IMR-90 (cell line): ENCODE data around the gene CDRT4. TPM values are rescaled to one million over a fixed set of nuclear protein-coding genes. Genes with fewer than 3 reads are reported as not detected.

ENCODE experiments used
- ATAC-seq: fragments of 200-7000 bp; cut with Tn5 transposase; 2 replicates; pipeline ENCODE4 v1.9.1; 2020; ENCODE audit warnings: low read depth, mild to moderate bottlenecking, moderate library complexity
- BruUV-seq: library from RNA; stranded (reverse); fragments of 400-500 nt; replicated peaks from 2 replicates; lab custom pipeline; 2021; lab: Mats Ljungman, UMichigan
- CTCF ChIA-PET: fragments of 300-600 bp; formaldehyde crosslinking; extraction: SDS; loops from one replicate; lab custom pipeline; 2021; ENCODE audit warnings: antibody characterized with exemption; lab: Yijun Ruan, JAX
- POLR2A ChIA-PET: fragments of 300-600 bp; sonication (Branson Sonifier 250); formaldehyde crosslinking; loops from one replicate; lab custom pipeline; 2022; ENCODE audit warnings: antibody characterized with exemption; ENCODE audit not compliant: unreplicated experiment; lab: Charles Lee
- DNase-seq: peaks from one replicate; pipeline ENCODE4 v3.0.0; 2013
- H2AFZ ChIP-seq: replicated peaks from 2 replicates; pipeline ENCODE3; 2013; ENCODE audit warnings: low read length, mild to moderate bottlenecking; ENCODE audit not compliant: poor library complexity
- H2AK5ac ChIP-seq: 2 replicates; pipeline ENCODE4 v1.6.1; 2013; ENCODE audit warnings: low read depth, low read length, inconsistent platforms
- H2AK9ac ChIP-seq: replicated peaks from 2 replicates; pipeline ENCODE3; 2013; ENCODE audit warnings: mild to moderate bottlenecking, low read depth, low read length, moderate library complexity; ENCODE audit not compliant: poor library complexity
- H2BK120ac ChIP-seq: 2 replicates; pipeline ENCODE4 v1.6.1; 2013; ENCODE audit warnings: low read depth, low read length, inconsistent platforms
- H2BK15ac ChIP-seq: 3 replicates; pipeline ENCODE4 v1.6.1; 2013; ENCODE audit warnings: low read depth, low read length, inconsistent platforms
- H2BK20ac ChIP-seq: 2 replicates; pipeline ENCODE4 v1.6.1; 2013; ENCODE audit warnings: low read depth, mild to moderate bottlenecking, inconsistent platforms, low read length, moderate library complexity
- H2BK5ac ChIP-seq: 2 replicates; pipeline ENCODE4 v1.6.1; 2013; ENCODE audit warnings: mild to moderate bottlenecking, low read depth, low read length, inconsistent platforms; ENCODE audit not compliant: poor library complexity, severe bottlenecking
- H3K14ac ChIP-seq: replicated peaks from 2 replicates; pipeline ENCODE4 v1.6.1; 2013; ENCODE audit warnings: low read depth, low read length, inconsistent platforms
- H3K18ac ChIP-seq: 2 replicates; pipeline ENCODE4 v1.6.1; 2013; ENCODE audit warnings: low read depth, low read length, control low read depth
- H3K23ac ChIP-seq: 2 replicates; pipeline ENCODE4 v1.6.1; 2013; ENCODE audit warnings: low read depth, low read length, inconsistent platforms
- H3K27ac ChIP-seq: 2 replicates; pipeline ENCODE4 v1.5.1; 2013; ENCODE audit warnings: mild to moderate bottlenecking, control low read depth, low read length; ENCODE audit not compliant: insufficient read depth
- H3K27me3 ChIP-seq: 2 replicates; pipeline ENCODE4 v1.6.1; 2013; ENCODE audit warnings: low read length; ENCODE audit not compliant: control insufficient read depth, insufficient read depth
- H3K36me3 ChIP-seq: 2 replicates; pipeline ENCODE4 v1.6.1; 2013; ENCODE audit warnings: low read length, mixed read lengths; ENCODE audit not compliant: control insufficient read depth, insufficient read depth
- H3K4ac ChIP-seq: 2 replicates; pipeline ENCODE4 v1.6.1; 2013; ENCODE audit warnings: low read depth, low read length, inconsistent platforms
- H3K4me1 ChIP-seq: 2 replicates; pipeline ENCODE4 v1.6.1; 2013; ENCODE audit warnings: low read length, mixed read lengths; ENCODE audit not compliant: control insufficient read depth, insufficient read depth
- H3K4me2 ChIP-seq: 2 replicates; pipeline ENCODE4 v1.6.1; 2013; ENCODE audit warnings: low read depth, mild to moderate bottlenecking, control low read depth, low read length, moderate library complexity
- H3K4me3 ChIP-seq: 2 replicates; pipeline ENCODE4 v1.5.1; 2013; ENCODE audit warnings: low read depth, mild to moderate bottlenecking, control low read depth, low read length, moderate library complexity; ENCODE audit not compliant: insufficient read depth
- H3K56ac ChIP-seq: 2 replicates; pipeline ENCODE4 v1.6.1; 2013; ENCODE audit warnings: low read length, inconsistent platforms; ENCODE audit not compliant: insufficient read depth; ENCODE audit errors: extremely low read depth
- H3K79me1 ChIP-seq, 2 experiments: 2 replicates each; pipeline ENCODE4 v1.6.1; 2013; ENCODE audit warnings: low read length in 2 of 2, inconsistent platforms in 1 of 2, low read depth in 1 of 2
- H3K9ac ChIP-seq: 2 replicates; pipeline ENCODE4 v1.6.1; 2013; ENCODE audit warnings: low read depth, low read length, control low read depth
- H3K9me1 ChIP-seq: 2 replicates; pipeline ENCODE4 v1.6.1; 2013; ENCODE audit warnings: low read length, inconsistent platforms; ENCODE audit not compliant: insufficient read depth
- H3K9me3 ChIP-seq: 2 replicates; pipeline ENCODE4 v1.6.1; 2013; ENCODE audit warnings: low read length; ENCODE audit not compliant: control insufficient read depth, insufficient read depth
- H4K20me1 ChIP-seq: 2 replicates; pipeline ENCODE4 v1.6.1; 2013; ENCODE audit warnings: low read length, inconsistent platforms; ENCODE audit not compliant: insufficient read depth
- H4K5ac ChIP-seq: 2 replicates; pipeline ENCODE4 v1.6.1; 2013; ENCODE audit warnings: mild to moderate bottlenecking, low read depth, low read length, control low read depth
- H4K8ac ChIP-seq, 2 experiments: 2 replicates each; pipeline ENCODE4 v1.6.1; 2013; ENCODE audit warnings: low read depth in 2 of 2, low read length in 2 of 2, control low read depth in 1 of 2, inconsistent platforms in 1 of 2
- H4K91ac ChIP-seq: 2 replicates; pipeline ENCODE4 v1.6.1; 2013; ENCODE audit warnings: low read depth, low read length, inconsistent platforms; ENCODE audit not compliant: insufficient read depth
- BHLHE40 ChIP-seq: fragments of 150-350 bp; IDR thresholded peaks from 2 replicates; pipeline ENCODE4 v1.6.1; 2016; ENCODE audit warnings: mild to moderate bottlenecking, low read depth, low read length
- CEBPB ChIP-seq: IDR thresholded peaks from 2 replicates; pipeline ENCODE4 v1.6.1; 2012; ENCODE audit warnings: low read depth, low read length, improper control_type of control experiment
- CHD1 ChIP-seq: IDR thresholded peaks from 2 replicates; pipeline ENCODE4 v1.6.1; 2012; ENCODE audit warnings: low read depth, low read length, improper control_type of control experiment
- FOS ChIP-seq: fragments of 150-350 bp; IDR thresholded peaks from 2 replicates; pipeline ENCODE4 v1.6.1; 2016; ENCODE audit warnings: low read depth, low read length
- MAFK ChIP-seq: IDR thresholded peaks from 2 replicates; pipeline ENCODE4 v1.6.1; 2012; ENCODE audit warnings: low read depth, low read length, improper control_type of control experiment
- MAZ ChIP-seq: IDR thresholded peaks from 2 replicates; pipeline ENCODE4 v1.6.1; 2012; ENCODE audit warnings: low read depth, mild to moderate bottlenecking, low read length, improper control_type of control experiment, moderate library complexity, borderline replicate concordance
- MXI1 ChIP-seq: IDR thresholded peaks from 2 replicates; pipeline ENCODE4 v1.6.1; 2012; ENCODE audit warnings: low read depth, mild to moderate bottlenecking, low read length, moderate library complexity, borderline replicate concordance
- NFE2L2 ChIP-seq: fragments of 150-350 bp; IDR thresholded peaks from 2 replicates; pipeline ENCODE4 v1.6.1; 2016; ENCODE audit warnings: low read depth, mild to moderate bottlenecking, low read length
- POLR2A ChIP-seq: IDR thresholded peaks from 2 replicates; pipeline ENCODE4 v1.6.1; 2012; ENCODE audit warnings: mild to moderate bottlenecking, low read depth, low read length
- RAD21 ChIP-seq: IDR thresholded peaks from 2 replicates; pipeline ENCODE4 v1.6.1; 2012; ENCODE audit warnings: low read length, improper control_type of control experiment
- RCOR1 ChIP-seq: IDR thresholded peaks from 2 replicates; pipeline ENCODE4 v1.6.1; 2012; ENCODE audit warnings: mild to moderate bottlenecking, low read length, improper control_type of control experiment; ENCODE audit not compliant: insufficient replicate concordance
- RFX5 ChIP-seq: IDR thresholded peaks from 2 replicates; pipeline ENCODE4 v1.8.0; 2012; ENCODE audit warnings: low read depth, mild to moderate bottlenecking, low read length, moderate library complexity
- SMC3 ChIP-seq: fragments of 150-350 bp; IDR thresholded peaks from 2 replicates; pipeline ENCODE4 v1.6.1; 2016; ENCODE audit warnings: low read depth, mild to moderate bottlenecking, antibody characterized with exemption, low read length, moderate library complexity
- WGBS, 2 experiments: methylation state at CpG; one replicate each; pipeline versions ENCODE4 v1.1.5 to v1.1.7; 2013; ENCODE audit warnings: missing lambda C conversion rate in 2 of 2; ENCODE audit not compliant: insufficient read length in 1 of 2; ENCODE audit errors: extremely low coverage in 2 of 2; 5-methylcytosine and 5-hydroxymethylcytosine counted together
- dilution Hi-C: fragments of 300-500 bp; cut with HindIII; formaldehyde crosslinking; loops from one replicate; pipeline ENCODE4 v1.14.3; 2018; ENCODE audit warnings: low sequenced_read_pairs; ENCODE audit not compliant: unreplicated experiment
- in situ Hi-C: fragments of 300-500 bp; cut with MboI; formaldehyde crosslinking; loops from 3 replicates; pipeline ENCODE4 v1.14.3; 2019; ENCODE audit warnings: low sequenced_read_pairs, inconsistent platforms, mixed read lengths
- intact Hi-C: fragments of 100-400 bp; cut with micrococcal nuclease; formaldehyde crosslinking; loops from 2 replicates; pipeline ENCODE4 v1.10.0; 2022
- polyA plus RNA-seq, 3 experiments: library from polyadenylated mRNA; depleted of rRNA; stranded (reverse); fragments of >200 nt; gene quantifications; 2 replicates each; pipeline ENCODE4 v1.2.3, GENCODE V29; 2012; ENCODE audit warnings: low replicate concordance in 1 of 3
- total RNA-seq: library from RNA; depleted of rRNA; stranded (reverse); fragments of >200 nt; gene quantifications from 2 replicates; pipeline ENCODE4 v1.2.3, GENCODE V29; 2012
- TF ChIP-seq, protein P1 (sequence below): fragments of 150-350 bp; IDR thresholded peaks from 2 replicates; pipeline ENCODE4 v1.6.1; 2016; ENCODE audit warnings: low read depth, mild to moderate bottlenecking, low read length, moderate library complexity, borderline replicate concordance
- TF ChIP-seq, protein P2 (sequence below): fragments of 150-350 bp; IDR thresholded peaks from 2 replicates; pipeline ENCODE4 v1.6.1; 2017; ENCODE audit warnings: mild to moderate bottlenecking, antibody characterized with exemption, low read length, low read depth
- TF ChIP-seq, protein P3 (sequence below): conservative IDR thresholded peaks from 2 replicates; pipeline ENCODE4 v1.5.1; 2012; ENCODE audit warnings: mild to moderate bottlenecking, low read depth, low read length, improper control_type of control experiment

CDRT4 gene
- total and polyA plus RNA-seq, 2 of the 4 experiments (the other 2 are of a cell fraction), result 0.90 to 3.7 TPM

DNA sequence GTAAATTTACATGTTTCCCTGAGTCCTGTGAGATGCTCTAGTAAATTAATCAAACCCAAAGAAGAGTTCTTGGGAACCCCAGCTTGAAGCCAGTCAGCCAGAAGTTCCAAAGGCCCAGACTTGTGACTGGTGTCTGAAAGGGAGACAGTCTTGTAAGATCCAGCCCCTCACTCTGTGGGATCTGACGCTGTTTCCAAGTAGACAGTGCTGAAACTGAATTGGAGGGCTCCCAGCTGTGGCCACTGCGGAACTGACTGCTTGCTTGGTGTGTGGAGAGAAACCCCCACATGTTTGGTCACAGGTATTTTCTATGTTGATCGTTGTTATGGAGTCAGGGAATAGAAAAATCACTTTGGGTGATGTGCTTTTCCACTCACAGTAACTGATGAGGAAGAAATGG lies 5.5 kb upstream of the CDRT4 start:
- Histone ChIP-seq H3K27ac (no peak overlapping the region), H2BK15ac (no peak overlapping the region), H3K4ac (no peak overlapping the region), H3K79me1 (no peaks in the 10 kb centered on the region), H3K4me2 (no peak overlapping the region), H3K23ac (no peak overlapping the region), H3K9ac (no peak overlapping the region), H3K18ac (no peak overlapping the region), H3K9me1 (no peaks in the 10 kb centered on the region), H3K56ac (no peak overlapping the region), H3K4me1 (peaks cover 2% of the 10 kb centered on the region; the same call in 1 of the 2 replicates), H4K5ac (no peak overlapping the region), H2AFZ (no peak overlapping the region), H2BK120ac (no peak overlapping the region), H3K9me3 (no peaks in the 10 kb centered on the region), H3K36me3 (no peaks in the 10 kb centered on the region), H3K4me3 (no peak overlapping the region), H2AK9ac (no peak overlapping the region), H2BK20ac (no peak overlapping the region), H4K91ac (no peak overlapping the region), H4K20me1 (peaks cover 3% of the 10 kb centered on the region; the same call in 1 of the 2 replicates), H4K8ac (no peak overlapping the region), H3K27me3 (no peaks in the 10 kb centered on the region), H2AK5ac (no peak overlapping the region), H3K14ac (no peak overlapping the region), H2BK5ac (no peak overlapping the region)
- no peak for TF ChIP-seq FOS
- TF ChIP-seq MAFK, result no peak
- no peak for TF ChIP-seq BHLHE40
- TF ChIP-seq, protein P1, sequence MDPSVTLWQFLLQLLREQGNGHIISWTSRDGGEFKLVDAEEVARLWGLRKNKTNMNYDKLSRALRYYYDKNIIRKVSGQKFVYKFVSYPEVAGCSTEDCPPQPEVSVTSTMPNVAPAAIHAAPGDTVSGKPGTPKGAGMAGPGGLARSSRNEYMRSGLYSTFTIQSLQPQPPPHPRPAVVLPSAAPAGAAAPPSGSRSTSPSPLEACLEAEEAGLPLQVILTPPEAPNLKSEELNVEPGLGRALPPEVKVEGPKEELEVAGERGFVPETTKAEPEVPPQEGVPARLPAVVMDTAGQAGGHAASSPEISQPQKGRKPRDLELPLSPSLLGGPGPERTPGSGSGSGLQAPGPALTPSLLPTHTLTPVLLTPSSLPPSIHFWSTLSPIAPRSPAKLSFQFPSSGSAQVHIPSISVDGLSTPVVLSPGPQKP, result no peak
- TF ChIP-seq NFE2L2, result no peak
- TF ChIP-seq CHD1, result no peak
- no peak for TF ChIP-seq RAD21
- TF ChIP-seq, protein P2, sequence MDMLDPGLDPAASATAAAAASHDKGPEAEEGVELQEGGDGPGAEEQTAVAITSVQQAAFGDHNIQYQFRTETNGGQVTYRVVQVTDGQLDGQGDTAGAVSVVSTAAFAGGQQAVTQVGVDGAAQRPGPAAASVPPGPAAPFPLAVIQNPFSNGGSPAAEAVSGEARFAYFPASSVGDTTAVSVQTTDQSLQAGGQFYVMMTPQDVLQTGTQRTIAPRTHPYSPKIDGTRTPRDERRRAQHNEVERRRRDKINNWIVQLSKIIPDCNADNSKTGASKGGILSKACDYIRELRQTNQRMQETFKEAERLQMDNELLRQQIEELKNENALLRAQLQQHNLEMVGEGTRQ, result no peak
- no peak for TF ChIP-seq POLR2A
- TF ChIP-seq MXI1, result no peak
- TF ChIP-seq, protein P3, sequence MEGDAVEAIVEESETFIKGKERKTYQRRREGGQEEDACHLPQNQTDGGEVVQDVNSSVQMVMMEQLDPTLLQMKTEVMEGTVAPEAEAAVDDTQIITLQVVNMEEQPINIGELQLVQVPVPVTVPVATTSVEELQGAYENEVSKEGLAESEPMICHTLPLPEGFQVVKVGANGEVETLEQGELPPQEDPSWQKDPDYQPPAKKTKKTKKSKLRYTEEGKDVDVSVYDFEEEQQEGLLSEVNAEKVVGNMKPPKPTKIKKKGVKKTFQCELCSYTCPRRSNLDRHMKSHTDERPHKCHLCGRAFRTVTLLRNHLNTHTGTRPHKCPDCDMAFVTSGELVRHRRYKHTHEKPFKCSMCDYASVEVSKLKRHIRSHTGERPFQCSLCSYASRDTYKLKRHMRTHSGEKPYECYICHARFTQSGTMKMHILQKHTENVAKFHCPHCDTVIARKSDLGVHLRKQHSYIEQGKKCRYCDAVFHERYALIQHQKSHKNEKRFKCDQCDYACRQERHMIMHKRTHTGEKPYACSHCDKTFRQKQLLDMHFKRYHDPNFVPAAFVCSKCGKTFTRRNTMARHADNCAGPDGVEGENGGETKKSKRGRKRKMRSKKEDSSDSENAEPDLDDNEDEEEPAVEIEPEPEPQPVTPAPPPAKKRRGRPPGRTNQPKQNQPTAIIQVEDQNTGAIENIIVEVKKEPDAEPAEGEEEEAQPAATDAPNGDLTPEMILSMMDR, result no peak
- TF ChIP-seq SMC3, result no peak
- no peak for TF ChIP-seq RCOR1
- TF ChIP-seq MAZ, result no peak
- no peak for TF ChIP-seq CEBPB
- no peak for TF ChIP-seq RFX5
- in situ Hi-C loops, result no loop called here
- ChIA-PET CTCF (no interaction called here), POLR2A (no interaction called here)
- intact Hi-C loops, result no loop called here
- no TSS peak for BruUV-seq
- dilution Hi-C loops, result no loop called here
- WGBS, 2 experiments, result no CpG with 5 or more reads among the region's 3 CpGs
- no peak for ATAC-seq
- no peak for DNase-seq
